Keratinocyte (primary cell): ENCODE results near the gene HNRNPM. TPM values are rescaled to one million over a fixed set of nuclear protein-coding genes. Genes with fewer than 3 reads are reported as not detected.

Source experiments
- DNase-seq: peaks from one replicate; pipeline ENCODE4 v3.0.0-alpha.2; 2011; ENCODE audit warnings: low read depth, missing footprints, low spot score
- FAIRE-seq: peaks from 2 replicates; lab custom pipeline; 2011; peaks lifted over from hg19 to GRCh38; lab: Jason Lieb, UNC
- H2AFZ ChIP-seq: 2 replicates; pipeline ENCODE4 v1.6.0; 2012; ENCODE audit warnings: low read length, control low read depth, inconsistent platforms; ENCODE audit not compliant: control insufficient read depth
- H3K27ac ChIP-seq: 2 replicates; pipeline ENCODE4 v1.5.1; 2011; ENCODE audit warnings: low read length; ENCODE audit not compliant: control insufficient read depth, insufficient read depth
- H3K27me3 ChIP-seq: 3 replicates; pipeline ENCODE4 v1.6.0; 2011; ENCODE audit warnings: low read length; ENCODE audit not compliant: control insufficient read depth, insufficient read depth; ENCODE audit errors: extremely low read depth
- H3K36me3 ChIP-seq, 2 experiments: 2 replicates in 1 of 2; 3 replicates in 1 of 2; pipeline ENCODE4 v1.5.1; 2011; ENCODE audit warnings: low read length in 2 of 2, mild to moderate bottlenecking in 1 of 2; ENCODE audit not compliant: control insufficient read depth in 2 of 2, insufficient read depth in 2 of 2; ENCODE audit errors: extremely low read depth in 1 of 2
- H3K4me1 ChIP-seq: 3 replicates; pipeline ENCODE4 v1.5.1; 2011; ENCODE audit warnings: low read length; ENCODE audit not compliant: control insufficient read depth, insufficient read depth; ENCODE audit errors: extremely low read depth
- H3K4me2 ChIP-seq: 3 replicates; pipeline ENCODE4 v1.6.0; 2011; ENCODE audit warnings: low read depth, low read length; ENCODE audit not compliant: control insufficient read depth, insufficient read depth; ENCODE audit errors: extremely low read depth
- H3K4me3 ChIP-seq, 3 experiments: fragments of 200-600 bp in 1 of 3; sonication (generic) in 1 of 3; 2 replicates in 2 of 3; 3 replicates in 1 of 3; pipeline ENCODE4 v1.5.1; 2011 to 2016; ENCODE audit warnings: low read length in 3 of 3, mild to moderate bottlenecking in 3 of 3, control low read depth in 2 of 3, inconsistent platforms in 1 of 3, low read depth in 1 of 3, mixed read lengths in 1 of 3, mixed run types in 1 of 3, moderate library complexity in 1 of 3; ENCODE audit not compliant: control insufficient read depth in 2 of 3, insufficient read depth in 2 of 3; ENCODE audit errors: extremely low read depth in 1 of 3
- H3K79me2 ChIP-seq: 2 replicates; pipeline ENCODE4 v1.6.0; 2012; ENCODE audit warnings: low read length; ENCODE audit not compliant: control insufficient read depth, insufficient read depth
- H3K9ac ChIP-seq: 3 replicates; pipeline ENCODE4 v1.6.0; 2011; ENCODE audit warnings: low read length; ENCODE audit not compliant: control insufficient read depth, insufficient read depth; ENCODE audit errors: extremely low read depth
- H3K9me1 ChIP-seq: 3 replicates; pipeline ENCODE4 v1.6.0; 2011; ENCODE audit warnings: low read length; ENCODE audit not compliant: control insufficient read depth, insufficient read depth; ENCODE audit errors: extremely low read depth
- H3K9me3 ChIP-seq: 2 replicates; pipeline ENCODE4 v1.5.1; 2012; ENCODE audit warnings: low read depth, low read length; ENCODE audit not compliant: control insufficient read depth
- H4K20me1 ChIP-seq: 3 replicates; pipeline ENCODE4 v1.6.0; 2011; ENCODE audit warnings: low read length; ENCODE audit not compliant: control insufficient read depth, insufficient read depth; ENCODE audit errors: extremely low read depth
- CTCF ChIP-seq, 3 experiments: IDR thresholded peaks in 1 of 3; conservative IDR thresholded peaks in 1 of 3; optimal IDR thresholded peaks in 1 of 3; 2 replicates in 2 of 3; 3 replicates in 1 of 3; pipeline versions ENCODE3 to v1.5.1; 2011; ENCODE audit warnings: low read length in 3 of 3, mild to moderate bottlenecking in 3 of 3, moderate library complexity in 2 of 3, control low read depth in 1 of 3, inconsistent platforms in 1 of 3; ENCODE audit not compliant: insufficient read depth in 2 of 3; ENCODE audit errors: extremely low read depth in 1 of 3
- EZH2 ChIP-seq: IDR thresholded peaks from one replicate; pipeline ENCODE4 v1.6.1; 2012; ENCODE audit warnings: inconsistent platforms, mild to moderate bottlenecking, low read length, moderate library complexity
- dilution Hi-C: fragments of 300-500 bp; cut with MboI; formaldehyde crosslinking; loops from one replicate; pipeline ENCODE4 v1.7.0; 2020; ENCODE audit warnings: low sequenced_read_pairs; ENCODE audit not compliant: extremely low pct_ligation_motif_present
- polyA plus RNA-seq, 5 experiments: library from polyadenylated mRNA; depleted of rRNA in 3 of 5; stranded (reverse) in 3 of 5; stranded (forward) in 1 of 5; unstranded in 1 of 5; fragments of >200 nt; gene quantifications; 1 replicate in 1 of 5; 2 replicates in 3 of 5; 3 replicates in 1 of 5; pipeline versions ENCODE4 v1.2.1 to v1.2.3, GENCODE V29; 2011 to 2012; ENCODE audit warnings: missing spikeins in 2 of 5, low read depth in 1 of 5, low replicate concordance in 1 of 5

HNRNPM gene
- polyA plus RNA-seq, 1 donor (not counting 4 experiments of a cell fraction or from before 2014, with no cell fraction given) = 126 TPM

GRCh38 chr19:8478598-8478997 lies 33.8 kb downstream of the HNRNPM start:
- H3K27me3 ChIP-seq = no peaks in the 10 kb centered on the region
- peaks cover 4% of the 10 kb centered on the region for H3K9me1 ChIP-seq
- FAIRE-seq = no peak
- no peak overlapping the region for H3K27ac ChIP-seq
- H3K79me2 ChIP-seq = peaks cover 67% of the 10 kb centered on the region
- no peaks in the 10 kb centered on the region for H3K9me3 ChIP-seq
- DNase-seq = no peak
- H4K20me1 ChIP-seq = peaks cover 28% of the 10 kb centered on the region
- no peak overlapping the region for H3K4me2 ChIP-seq
- peaks cover 18% of the 10 kb centered on the region for H3K4me1 ChIP-seq
- peaks cover 28 to 43% of the 10 kb centered on the region in 2 experiments for H3K36me3 ChIP-seq
- no peak overlapping the region for H2AFZ ChIP-seq
- no peak for TF ChIP-seq EZH2
- no peak for TF ChIP-seq CTCF (optimal IDR thresholded peaks at IDR 0.05 in 1 of 3, IDR thresholded peaks at IDR 0.05 in 1 of 3, conservative IDR thresholded peaks at IDR 0.05 in 1 of 3; ENCODE audit: extremely low read depth in 1 of 3, insufficient read depth in 2 of 3, low read length in 3 of 3)
- dilution Hi-C loops = no loop called here
- H3K9ac ChIP-seq = no peak overlapping the region
- H3K4me3 ChIP-seq = no peak overlapping the region

GRCh38 chr19:8481201-8481600 lies 36.4 kb downstream of the HNRNPM start:
- Histone ChIP-seq H3K36me3 (peaks cover 29 to 30% of the 10 kb centered on the region in 2 experiments), H3K9me3 (no peaks in the 10 kb centered on the region), H2AFZ (no peak overlapping the region), H3K27me3 (no peaks in the 10 kb centered on the region), H3K4me2 (peak overlapping the region; percentile 17), H3K79me2 (peaks cover 59% of the 10 kb centered on the region), H3K4me3 (no peak overlapping the region), H3K27ac (peak overlapping the region; percentile 15), H3K9ac (no peak overlapping the region), H3K4me1 (peaks cover 18% of the 10 kb centered on the region), H4K20me1 (peaks cover 27% of the 10 kb centered on the region), H3K9me1 (peaks cover 4% of the 10 kb centered on the region)
- TF ChIP-seq CTCF (optimal IDR thresholded peaks at IDR 0.05 in 1 of 3, IDR thresholded peaks at IDR 0.05 in 1 of 3, conservative IDR thresholded peaks at IDR 0.05 in 1 of 3; ENCODE audit: extremely low read depth in 1 of 3, insufficient read depth in 2 of 3, low read length in 3 of 3) = no peak
- TF ChIP-seq EZH2 = no peak
- no peak for DNase-seq
- FAIRE-seq = no peak
- dilution Hi-C loops = no loop called here
